HCT116 (cell line): Measurements from ENCODE around the gene MARS1. TPM values are rescaled to one million over a fixed set of nuclear protein-coding genes. Genes with fewer than 3 reads are reported as not detected.

Experiments used
- ATAC-seq: fragments of 200-7000 bp; cut with Tn5 transposase; 2 replicates; pipeline ENCODE4 v1.9.1; 2020; ENCODE audit warnings: mild to moderate bottlenecking, moderate library complexity
- BruUV-seq: library from RNA; stranded (reverse); fragments of 400-500 nt; replicated peaks from 2 replicates; lab custom pipeline; 2021; lab: Mats Ljungman, UMichigan
- CTCF ChIA-PET: fragments of 300-600 bp; sonication (Branson Sonifier 250); formaldehyde crosslinking; loops from one replicate; lab custom pipeline; 2021; ENCODE audit warnings: antibody characterized with exemption; lab: Charles Lee
- POLR2A ChIA-PET: fragments of 300-600, 350-600 bp; sonication (Branson Sonifier 250); formaldehyde crosslinking; loops from one replicate; lab custom pipeline; 2021; ENCODE audit warnings: antibody characterized with exemption; lab: Charles Lee
- RAD21 ChIA-PET, 2 experiments: fragments of 300-600 bp; sonication (Branson Sonifier 250); formaldehyde crosslinking; loops; one replicate each; lab custom pipeline; 2023; ENCODE audit warnings: low total read pairs in 2 of 2; ENCODE audit not compliant: uncharacterized antibody in 2 of 2, unreplicated experiment in 2 of 2, low non-redundant PET in 1 of 2; lab: Charles Lee
- DNase-seq: peaks from one replicate; pipeline ENCODE4 v3.0.0-alpha.2; 2010; ENCODE audit warnings: low read depth, low spot score
- H2AFZ ChIP-seq: fragments of 200-600 bp; shearing (Covaris generic), sonication (generic); 2 replicates; pipeline ENCODE4 v1.6.1; 2017; ENCODE audit warnings: low read depth, mixed run types, mixed read lengths, antibody characterized with exemption, low read length; ENCODE audit not compliant: poor library complexity, severe bottlenecking
- H3K27ac ChIP-seq: 2 replicates; pipeline ENCODE4 v1.5.1; 2012; ENCODE audit warnings: low read depth, low read length
- H3K27me3 ChIP-seq: fragments of 200-600 bp; sonication (generic); 2 replicates; pipeline ENCODE4 v1.6.1; 2016; ENCODE audit warnings: mixed run types, low read length, mixed read lengths; ENCODE audit not compliant: insufficient read depth
- H3K36me3 ChIP-seq, 2 experiments: fragments of 200-500 bp in 1 of 2; fragments of 200-600 bp in 1 of 2; sonication (Bioruptor generic) in 1 of 2; sonication (generic) in 1 of 2; 2 replicates each; pipeline versions ENCODE4 v1.5.1 to v1.6.1; 2014 to 2016; ENCODE audit warnings: low read length in 2 of 2, inconsistent platforms in 1 of 2, mixed read lengths in 1 of 2, mixed run types in 1 of 2; ENCODE audit not compliant: insufficient read depth in 2 of 2, control insufficient read depth in 1 of 2
- H3K4me1 ChIP-seq, 2 experiments: fragments of 200-600 bp in 1 of 2; sonication (generic) in 1 of 2; 2 replicates each; pipeline versions ENCODE4 v1.5.1 to v1.6.1; 2012 to 2017; ENCODE audit warnings: low read length in 2 of 2, inconsistent platforms in 1 of 2, mild to moderate bottlenecking in 1 of 2, mixed read lengths in 1 of 2, mixed run types in 1 of 2, moderate library complexity in 1 of 2; ENCODE audit not compliant: insufficient read depth in 2 of 2, control insufficient read depth in 1 of 2
- H3K4me2 ChIP-seq: fragments of 200-600 bp; sonication (generic); 2 replicates; pipeline ENCODE4 v1.6.1; 2017; ENCODE audit warnings: mixed run types, low read length, mixed read lengths
- H3K4me3 ChIP-seq, 2 experiments: fragments of 200-600 bp in 1 of 2; sonication (generic) in 1 of 2; replicated peaks in 1 of 2; 2 replicates each; pipeline ENCODE4 v1.5.1; 2011 to 2016; ENCODE audit warnings: low read length in 2 of 2, control low read depth in 1 of 2, low read depth in 1 of 2, mild to moderate bottlenecking in 1 of 2, mixed read lengths in 1 of 2, mixed run types in 1 of 2
- H3K79me2 ChIP-seq: fragments of 200-600 bp; sonication (generic); 2 replicates; pipeline ENCODE4 v1.6.1; 2017; ENCODE audit warnings: mild to moderate bottlenecking, mixed run types, low read length, moderate library complexity, mixed read lengths; ENCODE audit not compliant: insufficient read depth
- H3K9ac ChIP-seq: fragments of 200-600 bp; sonication (generic); 2 replicates; pipeline ENCODE4 v1.6.1; 2016; ENCODE audit warnings: low read length, mixed read lengths
- H3K9me2 ChIP-seq: fragments of 200-600 bp; sonication (generic), shearing (Covaris generic); 2 replicates; pipeline ENCODE4 v1.6.1; 2017; ENCODE audit warnings: mixed run types, mild to moderate bottlenecking, moderate library complexity; ENCODE audit not compliant: insufficient read depth
- H3K9me3 ChIP-seq, 2 experiments: fragments of 200-500 bp in 1 of 2; fragments of 200-600 bp in 1 of 2; sonication (Bioruptor generic) in 1 of 2; sonication (generic) in 1 of 2; 2 replicates each; pipeline ENCODE4 v1.6.1; 2014 to 2017; ENCODE audit warnings: low read length in 2 of 2, mixed read lengths in 2 of 2, inconsistent platforms in 1 of 2, low read depth in 1 of 2, mild to moderate bottlenecking in 1 of 2, mixed run types in 1 of 2, moderate library complexity in 1 of 2; ENCODE audit not compliant: control insufficient read depth in 1 of 2, insufficient read depth in 1 of 2
- H4K20me1 ChIP-seq: fragments of 200-600 bp; sonication (generic), shearing (Covaris generic); 2 replicates; pipeline ENCODE4 v1.6.1; 2017; ENCODE audit warnings: mixed run types, mild to moderate bottlenecking, moderate library complexity; ENCODE audit not compliant: insufficient read depth
- ELF1 ChIP-seq: IDR thresholded peaks from 2 replicates; pipeline ENCODE4 v1.6.1; 2012; ENCODE audit warnings: low read depth, borderline replicate concordance
- EZH2 ChIP-seq: fragments of 200-600 bp; sonication (generic); IDR thresholded peaks from 2 replicates; pipeline ENCODE4 v1.6.1; 2017; ENCODE audit warnings: antibody characterized with exemption, mixed run types
- EZH2phosphoT487 ChIP-seq: fragments of 200-600 bp; IDR thresholded peaks from 2 replicates; pipeline ENCODE4 v1.6.1; 2018; ENCODE audit warnings: antibody characterized with exemption, borderline replicate concordance
- FOSL1 ChIP-seq: IDR thresholded peaks from 2 replicates; pipeline ENCODE4 v1.6.1; 2012; ENCODE audit warnings: low read depth
- JUND ChIP-seq: IDR thresholded peaks from 2 replicates; pipeline ENCODE4 v1.6.1; 2012
- POLR2A ChIP-seq: IDR thresholded peaks from 2 replicates; pipeline ENCODE4 v1.7.0; 2011; ENCODE audit warnings: borderline replicate concordance; ENCODE audit not compliant: insufficient read depth, insufficient read length; ENCODE audit errors: extremely low read depth
- RAD21 ChIP-seq: IDR thresholded peaks from 2 replicates; pipeline ENCODE4 v1.6.1; 2012; ENCODE audit warnings: low read depth, mild to moderate bottlenecking
- SIN3A ChIP-seq: IDR thresholded peaks from 2 replicates; pipeline ENCODE4 v1.6.1; 2012; ENCODE audit warnings: low read depth
- SP1 ChIP-seq: IDR thresholded peaks from 2 replicates; pipeline ENCODE4 v1.6.1; 2012; ENCODE audit warnings: low read depth
- SRF ChIP-seq: IDR thresholded peaks from 2 replicates; pipeline ENCODE4 v1.6.1; 2012; ENCODE audit warnings: low read depth
- TCF7L2 ChIP-seq: IDR thresholded peaks from 2 replicates; pipeline ENCODE4 v1.7.0; 2011; ENCODE audit warnings: borderline replicate concordance, inconsistent platforms; ENCODE audit not compliant: insufficient read depth, insufficient read length; ENCODE audit errors: extremely low read depth
- intact Hi-C: fragments of 100-400 bp; cut with micrococcal nuclease; formaldehyde crosslinking; loops from 2 replicates; pipeline ENCODE4 v1.10.0; 2022
- total RNA-seq: library from RNA; stranded (reverse); gene quantifications from one replicate; pipeline ENCODE4 v1.2.1, GENCODE V29; 2021; ENCODE audit not compliant: unreplicated experiment
- TF ChIP-seq, protein P1 (sequence below): IDR thresholded peaks from 2 replicates; pipeline ENCODE4 v1.6.1; 2012; ENCODE audit warnings: low read depth
- TF ChIP-seq, protein P2 (sequence below): IDR thresholded peaks from 2 replicates; pipeline ENCODE4 v1.6.1; 2012

Gene MARS1
- total RNA-seq, 1 experiment from 2014 or later = 344 TPM

DNA sequence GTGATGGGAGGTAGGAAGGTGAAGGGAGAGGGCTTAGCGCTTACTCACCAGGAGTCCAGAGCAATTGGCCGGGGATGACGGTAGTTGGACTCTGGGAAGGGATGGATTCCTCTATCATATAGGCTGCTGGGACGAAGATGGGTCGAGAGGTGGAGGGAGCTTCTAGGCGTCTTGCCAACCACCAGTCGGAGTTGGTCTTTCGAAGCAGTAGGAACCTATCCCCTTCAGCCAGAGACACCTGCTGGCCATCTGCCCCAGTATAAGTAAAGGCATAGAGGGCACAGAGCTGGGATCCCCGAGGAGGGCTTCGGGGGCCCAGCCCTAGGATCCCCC is 8.9 kb upstream of the MARS1 start:
- TF ChIP-seq EZH2phosphoT487 (no peak), ELF1 (no peak), SIN3A (no peak)
- TF ChIP-seq, protein P1, sequence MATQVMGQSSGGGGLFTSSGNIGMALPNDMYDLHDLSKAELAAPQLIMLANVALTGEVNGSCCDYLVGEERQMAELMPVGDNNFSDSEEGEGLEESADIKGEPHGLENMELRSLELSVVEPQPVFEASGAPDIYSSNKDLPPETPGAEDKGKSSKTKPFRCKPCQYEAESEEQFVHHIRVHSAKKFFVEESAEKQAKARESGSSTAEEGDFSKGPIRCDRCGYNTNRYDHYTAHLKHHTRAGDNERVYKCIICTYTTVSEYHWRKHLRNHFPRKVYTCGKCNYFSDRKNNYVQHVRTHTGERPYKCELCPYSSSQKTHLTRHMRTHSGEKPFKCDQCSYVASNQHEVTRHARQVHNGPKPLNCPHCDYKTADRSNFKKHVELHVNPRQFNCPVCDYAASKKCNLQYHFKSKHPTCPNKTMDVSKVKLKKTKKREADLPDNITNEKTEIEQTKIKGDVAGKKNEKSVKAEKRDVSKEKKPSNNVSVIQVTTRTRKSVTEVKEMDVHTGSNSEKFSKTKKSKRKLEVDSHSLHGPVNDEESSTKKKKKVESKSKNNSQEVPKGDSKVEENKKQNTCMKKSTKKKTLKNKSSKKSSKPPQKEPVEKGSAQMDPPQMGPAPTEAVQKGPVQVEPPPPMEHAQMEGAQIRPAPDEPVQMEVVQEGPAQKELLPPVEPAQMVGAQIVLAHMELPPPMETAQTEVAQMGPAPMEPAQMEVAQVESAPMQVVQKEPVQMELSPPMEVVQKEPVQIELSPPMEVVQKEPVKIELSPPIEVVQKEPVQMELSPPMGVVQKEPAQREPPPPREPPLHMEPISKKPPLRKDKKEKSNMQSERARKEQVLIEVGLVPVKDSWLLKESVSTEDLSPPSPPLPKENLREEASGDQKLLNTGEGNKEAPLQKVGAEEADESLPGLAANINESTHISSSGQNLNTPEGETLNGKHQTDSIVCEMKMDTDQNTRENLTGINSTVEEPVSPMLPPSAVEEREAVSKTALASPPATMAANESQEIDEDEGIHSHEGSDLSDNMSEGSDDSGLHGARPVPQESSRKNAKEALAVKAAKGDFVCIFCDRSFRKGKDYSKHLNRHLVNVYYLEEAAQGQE = no peak
- TF ChIP-seq, all 23 proteins: peak for 0
- ChIA-PET POLR2A (no interaction called here), RAD21 (no interaction called here), CTCF (no interaction called here)
- H3K4me2 ChIP-seq = no peak overlapping the region
- H3K9me3 ChIP-seq = no peaks in the 10 kb centered on the region
- intact Hi-C loops = no loop called here
- peaks cover 0 to 16% of the 10 kb centered on the region in 2 experiments; a peak in 2 of 4 replicates for H3K4me1 ChIP-seq
- no peak overlapping the region for H3K9ac ChIP-seq
- no peaks in the 10 kb centered on the region for H3K79me2 ChIP-seq
- H4K20me1 ChIP-seq = no peaks in the 10 kb centered on the region
- H3K9me2 ChIP-seq = no peaks in the 10 kb centered on the region
- no peak for ATAC-seq
- H3K27me3 ChIP-seq = peaks cover 13% of the 10 kb centered on the region
- no peak overlapping the region for H3K4me3 ChIP-seq
- no peak overlapping the region for H2AFZ ChIP-seq
- BruUV-seq = no TSS peak
- H3K27ac ChIP-seq = no peak overlapping the region
- no peaks in the 10 kb centered on the region for H3K36me3 ChIP-seq
- DNase-seq = no peak

DNA sequence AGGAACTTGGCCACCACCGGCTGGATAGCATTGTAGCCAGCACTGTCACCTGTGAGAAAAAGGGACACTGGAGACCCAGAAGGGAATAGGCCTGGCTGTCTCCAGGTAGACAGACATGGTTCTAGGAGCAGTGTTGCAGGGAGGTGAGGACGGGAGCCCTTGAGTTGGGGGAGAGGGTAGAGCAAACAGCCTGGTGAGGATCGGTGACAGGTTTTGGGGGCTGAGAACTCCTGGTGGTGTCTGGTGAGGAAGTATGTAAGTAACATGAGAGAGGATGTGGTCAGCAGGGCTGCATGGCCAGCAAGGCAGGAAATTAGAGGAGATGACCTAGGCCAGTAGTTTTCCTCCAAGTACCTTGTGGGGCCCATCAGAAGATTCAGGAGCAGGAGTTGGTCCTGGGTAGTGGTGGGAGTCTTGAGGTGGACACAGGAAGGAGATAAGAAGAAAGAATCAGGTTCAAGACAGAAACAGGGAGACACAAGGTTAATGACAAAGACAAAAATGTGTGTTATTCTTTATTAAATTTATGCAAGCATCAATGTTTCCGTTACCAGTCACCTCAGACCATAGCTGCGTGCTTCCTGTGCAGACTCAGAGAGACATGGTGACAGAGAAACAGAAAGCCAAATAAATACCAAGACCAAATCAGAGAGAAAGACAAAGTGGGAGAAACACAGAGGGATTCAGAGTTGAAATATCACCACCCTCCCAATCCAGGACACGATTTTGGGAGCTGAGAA is 8.3 kb upstream of the MARS1 start, which contains the start of gene ARHGAP9:
Gene ARHGAP9, minus strand, starts transcription at position 491 of the 740 bp plus-strand sequence. Its CDS starts 460 bp downstream, at position 31.
- DNase-seq (no peak), ATAC-seq (no peak)
- Histone ChIP-seq H3K79me2 (no peaks in the 10 kb centered on the region), H4K20me1 (no peaks in the 10 kb centered on the region), H3K27ac (no peak within 1 kb of the TSS), H3K4me2 (no peak within 1 kb of the TSS), H3K27me3 (peaks cover 11% of the 10 kb centered on the region), H3K4me1 (peaks cover 0 to 16% of the 10 kb centered on the region in 2 experiments; a peak in 2 of 4 replicates), H3K9ac (no peak within 1 kb of the TSS), H3K36me3 (no peaks in the 10 kb centered on the region), H3K9me3 (no peaks in the 10 kb centered on the region), H3K9me2 (no peaks in the 10 kb centered on the region), H3K4me3 (no peak within 1 kb of the TSS), H2AFZ (no peak within 1 kb of the TSS)
- CTCF ChIA-PET = no interaction called here
- RAD21 ChIA-PET = no interaction called here
- BruUV-seq = no TSS peak
- intact Hi-C loops = no loop called here
- POLR2A ChIA-PET = no interaction called here
- TF ChIP-seq POLR2A (no peak), ELF1 (no peak), JUND (no peak), SIN3A (no peak), FOSL1 (no peak), TCF7L2 (no peak), EZH2 (no peak), SRF (no peak), SP1 (no peak), RAD21 (no peak)
- TF ChIP-seq, protein P1 = no peak
- TF ChIP-seq, protein P2, sequence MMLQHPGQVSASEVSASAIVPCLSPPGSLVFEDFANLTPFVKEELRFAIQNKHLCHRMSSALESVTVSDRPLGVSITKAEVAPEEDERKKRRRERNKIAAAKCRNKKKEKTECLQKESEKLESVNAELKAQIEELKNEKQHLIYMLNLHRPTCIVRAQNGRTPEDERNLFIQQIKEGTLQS = no peak
